GM23338 (cell line): ENCODE measurements around the gene TNNT1. TPM values are rescaled to one million over a fixed set of nuclear protein-coding genes. Genes with fewer than 3 reads are reported as not detected.

Source experiments
- ATAC-seq: fragments of 200-7000 bp; cut with Tn5 transposase; 3 replicates; pipeline ENCODE4 v1.9.1; 2020
- DNase-seq: peaks from one replicate; pipeline ENCODE4 v3.0.0-alpha.2; 2015; ENCODE audit warnings: low spot score
- H2AFZ ChIP-seq: fragments of 200-600 bp; sonication (generic); 2 replicates; pipeline ENCODE4 v1.8.0; 2016; ENCODE audit warnings: antibody characterized with exemption, mild to moderate bottlenecking, moderate library complexity
- H3F3A ChIP-seq: fragments of 200-600 bp; sonication (generic); replicated peaks from 2 replicates; pipeline ENCODE4 v1.8.0; 2017; ENCODE audit warnings: antibody characterized with exemption, mixed run types, low read depth
- H3K27ac ChIP-seq: fragments of 200-600 bp; sonication (generic); 2 replicates; pipeline ENCODE4 v1.6.1; 2016; ENCODE audit warnings: low read depth
- H3K27me3 ChIP-seq: fragments of 200-600 bp; sonication (generic); 2 replicates; pipeline ENCODE4 v1.8.0; 2016; ENCODE audit warnings: mild to moderate bottlenecking, mixed run types, moderate library complexity; ENCODE audit not compliant: insufficient read depth
- H3K36me3 ChIP-seq: fragments of 200-600 bp; sonication (generic); 2 replicates; pipeline ENCODE4 v1.8.0; 2016; ENCODE audit warnings: mild to moderate bottlenecking; ENCODE audit not compliant: insufficient read depth
- H3K4me1 ChIP-seq: fragments of 200-600 bp; sonication (generic); 2 replicates; pipeline ENCODE4 v1.8.0; 2016; ENCODE audit warnings: mild to moderate bottlenecking, moderate library complexity; ENCODE audit not compliant: insufficient read depth
- H3K4me2 ChIP-seq: fragments of 200-600 bp; sonication (generic); 2 replicates; pipeline ENCODE4 v1.7.1; 2017; ENCODE audit warnings: mixed run types
- H3K4me3 ChIP-seq: fragments of 200-600 bp; sonication (generic); 2 replicates; pipeline ENCODE4 v1.6.1; 2016; ENCODE audit warnings: mixed run types
- H3K79me2 ChIP-seq: fragments of 200-600 bp; sonication (generic); replicated peaks from 2 replicates; pipeline ENCODE4 v1.8.0; 2017; ENCODE audit warnings: mild to moderate bottlenecking; ENCODE audit not compliant: insufficient read depth
- H3K9me2 ChIP-seq: fragments of 200-600 bp; sonication (generic); 2 replicates; pipeline ENCODE4 v1.8.0; 2017; ENCODE audit not compliant: insufficient read depth
- H4K20me1 ChIP-seq: fragments of 200-600 bp; sonication (generic); replicated peaks from 2 replicates; pipeline ENCODE4 v1.8.0; 2017; ENCODE audit warnings: mild to moderate bottlenecking; ENCODE audit not compliant: insufficient read depth
- H3K27ac Mint-ChIP-seq: 2 replicates; pipeline ENCODE4 v1.8.0; 2020; ENCODE audit warnings: inconsistent platforms, mild to moderate bottlenecking, moderate library complexity, mixed read lengths
- H3K27me3 Mint-ChIP-seq: 3 replicates; pipeline ENCODE4 v1.8.0; 2022; ENCODE audit warnings: low read depth, mild to moderate bottlenecking, moderate library complexity, mixed read lengths, inconsistent platforms; ENCODE audit not compliant: insufficient read depth, poor library complexity
- H3K36me3 Mint-ChIP-seq: 3 replicates; pipeline ENCODE4 v1.8.0; 2021; ENCODE audit warnings: low read depth, mild to moderate bottlenecking, inconsistent platforms, moderate library complexity, mixed read lengths
- H3K4me1 Mint-ChIP-seq: 3 replicates; pipeline ENCODE4 v1.8.0; 2020; ENCODE audit warnings: mild to moderate bottlenecking, inconsistent platforms, mixed read lengths
- H3K4me3 Mint-ChIP-seq: 3 replicates; pipeline ENCODE4 v1.8.0; 2021; ENCODE audit warnings: moderate library complexity, mild to moderate bottlenecking, inconsistent platforms, mixed read lengths
- H3K9me3 Mint-ChIP-seq: 3 replicates; pipeline ENCODE4 v1.8.0; 2020; ENCODE audit warnings: moderate library complexity, mild to moderate bottlenecking, inconsistent platforms, mixed read lengths
- ETS1 ChIP-seq: IDR thresholded peaks from 2 replicates; pipeline ENCODE4 v1.6.1; 2016; ENCODE audit warnings: antibody characterized with exemption
- REST ChIP-seq: IDR thresholded peaks from one replicate; pipeline ENCODE4 v1.6.1; 2018; ENCODE audit warnings: antibody characterized with exemption; ENCODE audit not compliant: unreplicated experiment
- STAT1 ChIP-seq: IDR thresholded peaks from one replicate; pipeline ENCODE4 v1.6.1; 2016; ENCODE audit warnings: antibody characterized with exemption; ENCODE audit not compliant: unreplicated experiment
- ZNF331 ChIP-seq: fragments of 250-450 bp; sonication (Bioruptor Pico); IDR thresholded peaks from 2 replicates; pipeline ENCODE4 v1.5.0; 2020; ENCODE audit warnings: low read depth, mild to moderate bottlenecking, moderate library complexity
- polyA plus RNA-seq: library from polyadenylated mRNA; unstranded; fragments of >200 nt; fragmentation: Nextera tagmentation; extraction: Ambion mirVana; gene quantifications from 2 replicates; pipeline ENCODE4 v1.2.1, GENCODE V29; 2016
- total RNA-seq: library from RNA; depleted of rRNA; stranded (reverse); fragments of >200 nt; shearing (Covaris generic); gene quantifications from 2 replicates; pipeline ENCODE4 v1.2.3, GENCODE V29; 2014
- TF ChIP-seq, protein P1 (sequence below), 2 experiments: fragments of 200-600 bp in 1 of 2; sonication (generic) in 1 of 2; conservative IDR thresholded peaks; 2 replicates each; pipeline versions ENCODE4 v1.5.1 to v1.6.1; 2016 to 2017; ENCODE audit warnings: antibody characterized with exemption in 2 of 2, low read depth in 2 of 2, mild to moderate bottlenecking in 2 of 2, moderate library complexity in 1 of 2
- TF ChIP-seq, protein P2 (sequence below): fragments of 250-450 bp; sonication (Bioruptor Pico); IDR thresholded peaks from 2 replicates; pipeline ENCODE4 v1.5.0; 2020; ENCODE audit warnings: mild to moderate bottlenecking, moderate library complexity

The TNNT1 gene
- total and polyA plus RNA-seq, 2 experiments from 2014 or later: 59.3 to 150 TPM

- DNase-seq (peak; percentile 93), ATAC-seq (peak; percentile 69)
- Histone ChIP-seq H3K27me3 (peaks cover 71% of the 10 kb centered on the region), H3K4me1 (peaks cover 9% of the 10 kb centered on the region; the same call in 1 of the 2 replicates), H3K4me2 (peak overlapping the region; percentile 96), H3K27ac (no peak overlapping the region), H3K4me3 (peak overlapping the region; percentile 85), H4K20me1 (no peaks in the 10 kb centered on the region), H3K79me2 (no peaks in the 10 kb centered on the region), H3K36me3 (no peaks in the 10 kb centered on the region), H3K9me2 (0 out of 2 replicates have a peak, but pooled peaks cover 3% of the 10 kb centered on the region), H3F3A (peaks cover 12% of the 10 kb centered on the region; the same call in 1 of the 2 replicates), H2AFZ (peak overlapping the region; percentile 97)
- peak overlapping the region; percentile 77 for H3K4me3 Mint-ChIP-seq
- no peak overlapping the region for H3K27ac Mint-ChIP-seq
- H3K9me3 Mint-ChIP-seq: peaks cover 10% of the 10 kb centered on the region; the same call in 2 of the 3 replicates
- TF ChIP-seq ZNF331 (CRISPR knock-in tag) (no peak), STAT1 (no peak), ETS1 (no peak), REST (no peak)
- TF ChIP-seq, protein P1, sequence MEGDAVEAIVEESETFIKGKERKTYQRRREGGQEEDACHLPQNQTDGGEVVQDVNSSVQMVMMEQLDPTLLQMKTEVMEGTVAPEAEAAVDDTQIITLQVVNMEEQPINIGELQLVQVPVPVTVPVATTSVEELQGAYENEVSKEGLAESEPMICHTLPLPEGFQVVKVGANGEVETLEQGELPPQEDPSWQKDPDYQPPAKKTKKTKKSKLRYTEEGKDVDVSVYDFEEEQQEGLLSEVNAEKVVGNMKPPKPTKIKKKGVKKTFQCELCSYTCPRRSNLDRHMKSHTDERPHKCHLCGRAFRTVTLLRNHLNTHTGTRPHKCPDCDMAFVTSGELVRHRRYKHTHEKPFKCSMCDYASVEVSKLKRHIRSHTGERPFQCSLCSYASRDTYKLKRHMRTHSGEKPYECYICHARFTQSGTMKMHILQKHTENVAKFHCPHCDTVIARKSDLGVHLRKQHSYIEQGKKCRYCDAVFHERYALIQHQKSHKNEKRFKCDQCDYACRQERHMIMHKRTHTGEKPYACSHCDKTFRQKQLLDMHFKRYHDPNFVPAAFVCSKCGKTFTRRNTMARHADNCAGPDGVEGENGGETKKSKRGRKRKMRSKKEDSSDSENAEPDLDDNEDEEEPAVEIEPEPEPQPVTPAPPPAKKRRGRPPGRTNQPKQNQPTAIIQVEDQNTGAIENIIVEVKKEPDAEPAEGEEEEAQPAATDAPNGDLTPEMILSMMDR (conservative IDR thresholded peaks at IDR 0.05; ENCODE audit: low read depth in 2 of 2): no peak
- TF ChIP-seq, protein P2, sequence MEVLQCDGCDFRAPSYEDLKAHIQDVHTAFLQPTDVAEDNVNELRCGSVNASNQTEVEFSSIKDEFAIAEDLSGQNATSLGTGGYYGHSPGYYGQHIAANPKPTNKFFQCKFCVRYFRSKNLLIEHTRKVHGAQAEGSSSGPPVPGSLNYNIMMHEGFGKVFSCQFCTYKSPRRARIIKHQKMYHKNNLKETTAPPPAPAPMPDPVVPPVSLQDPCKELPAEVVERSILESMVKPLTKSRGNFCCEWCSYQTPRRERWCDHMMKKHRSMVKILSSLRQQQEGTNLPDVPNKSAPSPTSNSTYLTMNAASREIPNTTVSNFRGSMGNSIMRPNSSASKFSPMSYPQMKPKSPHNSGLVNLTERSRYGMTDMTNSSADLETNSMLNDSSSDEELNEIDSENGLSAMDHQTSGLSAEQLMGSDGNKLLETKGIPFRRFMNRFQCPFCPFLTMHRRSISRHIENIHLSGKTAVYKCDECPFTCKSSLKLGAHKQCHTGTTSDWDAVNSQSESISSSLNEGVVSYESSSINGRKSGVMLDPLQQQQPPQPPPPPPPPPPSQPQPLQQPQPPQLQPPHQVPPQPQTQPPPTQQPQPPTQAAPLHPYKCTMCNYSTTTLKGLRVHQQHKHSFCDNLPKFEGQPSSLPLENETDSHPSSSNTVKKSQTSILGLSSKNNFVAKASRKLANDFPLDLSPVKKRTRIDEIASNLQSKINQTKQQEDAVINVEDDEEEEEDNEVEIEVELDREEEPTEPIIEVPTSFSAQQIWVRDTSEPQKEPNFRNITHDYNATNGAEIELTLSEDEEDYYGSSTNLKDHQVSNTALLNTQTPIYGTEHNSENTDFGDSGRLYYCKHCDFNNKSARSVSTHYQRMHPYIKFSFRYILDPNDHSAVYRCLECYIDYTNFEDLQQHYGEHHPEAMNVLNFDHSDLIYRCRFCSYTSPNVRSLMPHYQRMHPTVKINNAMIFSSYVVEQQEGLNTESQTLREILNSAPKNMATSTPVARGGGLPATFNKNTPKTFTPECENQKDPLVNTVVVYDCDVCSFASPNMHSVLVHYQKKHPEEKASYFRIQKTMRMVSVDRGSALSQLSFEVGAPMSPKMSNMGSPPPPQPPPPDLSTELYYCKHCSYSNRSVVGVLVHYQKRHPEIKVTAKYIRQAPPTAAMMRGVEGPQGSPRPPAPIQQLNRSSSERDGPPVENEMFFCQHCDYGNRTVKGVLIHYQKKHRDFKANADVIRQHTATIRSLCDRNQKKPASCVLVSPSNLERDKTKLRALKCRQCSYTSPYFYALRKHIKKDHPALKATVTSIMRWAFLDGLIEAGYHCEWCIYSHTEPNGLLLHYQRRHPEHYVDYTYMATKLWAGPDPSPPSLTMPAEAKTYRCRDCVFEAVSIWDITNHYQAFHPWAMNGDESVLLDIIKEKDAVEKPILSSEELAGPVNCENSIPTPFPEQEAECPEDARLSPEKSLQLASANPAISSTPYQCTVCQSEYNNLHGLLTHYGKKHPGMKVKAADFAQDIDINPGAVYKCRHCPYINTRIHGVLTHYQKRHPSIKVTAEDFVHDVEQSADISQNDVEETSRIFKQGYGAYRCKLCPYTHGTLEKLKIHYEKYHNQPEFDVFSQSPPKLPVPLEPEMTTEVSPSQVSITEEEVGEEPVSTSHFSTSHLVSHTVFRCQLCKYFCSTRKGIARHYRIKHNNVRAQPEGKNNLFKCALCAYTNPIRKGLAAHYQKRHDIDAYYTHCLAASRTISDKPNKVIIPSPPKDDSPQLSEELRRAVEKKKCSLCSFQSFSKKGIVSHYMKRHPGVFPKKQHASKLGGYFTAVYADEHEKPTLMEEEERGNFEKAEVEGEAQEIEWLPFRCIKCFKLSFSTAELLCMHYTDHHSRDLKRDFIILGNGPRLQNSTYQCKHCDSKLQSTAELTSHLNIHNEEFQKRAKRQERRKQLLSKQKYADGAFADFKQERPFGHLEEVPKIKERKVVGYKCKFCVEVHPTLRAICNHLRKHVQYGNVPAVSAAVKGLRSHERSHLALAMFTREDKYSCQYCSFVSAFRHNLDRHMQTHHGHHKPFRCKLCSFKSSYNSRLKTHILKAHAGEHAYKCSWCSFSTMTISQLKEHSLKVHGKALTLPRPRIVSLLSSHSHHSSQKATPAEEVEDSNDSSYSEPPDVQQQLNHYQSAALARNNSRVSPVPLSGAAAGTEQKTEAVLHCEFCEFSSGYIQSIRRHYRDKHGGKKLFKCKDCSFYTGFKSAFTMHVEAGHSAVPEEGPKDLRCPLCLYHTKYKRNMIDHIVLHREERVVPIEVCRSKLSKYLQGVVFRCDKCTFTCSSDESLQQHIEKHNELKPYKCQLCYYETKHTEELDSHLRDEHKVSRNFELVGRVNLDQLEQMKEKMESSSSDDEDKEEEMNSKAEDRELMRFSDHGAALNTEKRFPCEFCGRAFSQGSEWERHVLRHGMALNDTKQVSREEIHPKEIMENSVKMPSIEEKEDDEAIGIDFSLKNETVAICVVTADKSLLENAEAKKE (CRISPR knock-in tag): no peak
- no peaks in the 10 kb centered on the region; the same call in 2 of the 3 replicates for H3K36me3 Mint-ChIP-seq
- H3K4me1 Mint-ChIP-seq: peaks cover 27% of the 10 kb centered on the region
- peaks cover 38% of the 10 kb centered on the region for H3K27me3 Mint-ChIP-seq
Measured at GRCh38 chr19:55173714-55174409, 24.9 kb upstream of the TNNT1 start.
